PFSK-1 (cell line): ENCODE data around the gene RNF19B.

Source experiments
- FOXP2 ChIP-seq: optimal IDR thresholded peaks from 2 replicates; pipeline ENCODE3; 2011; ENCODE audit warnings: borderline replicate concordance, control low read depth, inconsistent platforms; ENCODE audit not compliant: insufficient read depth; ENCODE audit errors: extremely low read length, extremely low read depth
- POLR2AphosphoS5 ChIP-seq: IDR thresholded peaks from 2 replicates; pipeline ENCODE4 v1.6.1; 2012; ENCODE audit warnings: low read depth, mild to moderate bottlenecking, control low read depth, low read length, moderate library complexity
- REST ChIP-seq, 2 experiments: IDR thresholded peaks; 2 replicates each; pipeline versions ENCODE4 v1.6.1 to v1.8.0; 2011 to 2012; ENCODE audit warnings: low read depth in 2 of 2, low read length in 2 of 2, control low read depth in 1 of 2, inconsistent platforms in 1 of 2, mild to moderate bottlenecking in 1 of 2, moderate library complexity in 1 of 2; ENCODE audit not compliant: insufficient read depth in 1 of 2
- SIN3A ChIP-seq: IDR thresholded peaks from 2 replicates; pipeline ENCODE4 v1.6.1; 2012; ENCODE audit warnings: mild to moderate bottlenecking, low read length, moderate library complexity, borderline replicate concordance; ENCODE audit not compliant: insufficient read depth
- TAF1 ChIP-seq: IDR thresholded peaks from 2 replicates; pipeline ENCODE4 v1.6.1; 2012; ENCODE audit warnings: low read length, control low read depth, borderline replicate concordance; ENCODE audit not compliant: insufficient read depth

Gene RNF19B

GRCh38 chr1:32960819-32961355 lies 3.7 kb downstream of the RNF19B start:
- no peak for TF ChIP-seq REST (IDR thresholded peaks at IDR 0.05; ENCODE audit: insufficient read depth in 1 of 2, low read depth in 2 of 2, low read length in 2 of 2)
- no peak for TF ChIP-seq TAF1
- TF ChIP-seq SIN3A: no peak
- TF ChIP-seq FOXP2: no peak
- TF ChIP-seq POLR2AphosphoS5: no peak

DNA sequence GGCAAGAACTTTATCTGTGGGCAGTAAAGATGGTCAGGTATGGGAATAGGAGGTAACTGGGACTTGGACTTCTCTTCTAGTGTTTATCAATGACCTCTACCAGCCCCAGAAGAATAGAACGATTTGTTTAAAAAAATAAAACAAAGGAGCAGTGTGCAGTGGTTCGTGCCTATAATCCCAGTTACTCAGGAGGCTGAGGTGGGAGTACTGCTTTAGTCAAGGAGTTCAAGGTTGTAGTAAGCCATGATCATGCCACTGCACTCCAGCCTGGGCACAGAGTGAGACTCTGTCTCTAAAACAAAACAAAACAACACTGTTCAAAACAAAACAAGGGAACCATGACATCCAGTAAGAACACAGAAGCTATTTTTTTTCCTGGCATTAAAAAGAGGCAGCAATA lies 4.3 kb downstream of the RNF19B start:
- no peak for TF ChIP-seq POLR2AphosphoS5
- TF ChIP-seq SIN3A: no peak
- TF ChIP-seq TAF1: no peak
- TF ChIP-seq FOXP2: no peak
- no peak for TF ChIP-seq REST (IDR thresholded peaks at IDR 0.05; ENCODE audit: insufficient read depth in 1 of 2, low read depth in 2 of 2, low read length in 2 of 2)

GRCh38 chr1:32958827-32959226 lies 5.8 kb downstream of the RNF19B start:
- TF ChIP-seq SIN3A (no peak), REST (IDR thresholded peaks at IDR 0.05; ENCODE audit: insufficient read depth in 1 of 2, low read depth in 2 of 2, low read length in 2 of 2) (no peak), TAF1 (no peak), POLR2AphosphoS5 (no peak), FOXP2 (no peak)

DNA sequence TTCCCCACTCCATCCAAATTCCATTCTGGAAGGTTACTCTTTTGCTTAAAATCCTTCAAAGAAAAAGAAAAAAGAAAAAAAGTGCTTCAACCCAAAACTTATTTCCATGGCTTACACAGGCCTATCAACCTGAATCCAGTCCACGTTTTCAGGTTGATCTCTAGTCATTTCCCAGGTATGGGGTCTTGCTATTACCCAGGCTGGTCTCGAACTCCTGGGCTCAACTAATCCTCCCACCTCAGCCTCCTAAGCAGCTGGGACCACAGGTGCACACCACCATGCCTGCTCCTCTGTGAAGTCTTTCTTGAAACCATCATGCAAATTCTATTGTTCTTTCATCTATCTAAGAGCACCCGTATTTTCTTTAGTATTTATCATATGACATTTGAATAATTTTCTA lies 7.6 kb downstream of the RNF19B start:
- TF ChIP-seq POLR2AphosphoS5 (no peak), FOXP2 (no peak), TAF1 (no peak), REST (IDR thresholded peaks at IDR 0.05; ENCODE audit: insufficient read depth in 1 of 2, low read depth in 2 of 2, low read length in 2 of 2) (no peak), SIN3A (no peak)

DNA sequence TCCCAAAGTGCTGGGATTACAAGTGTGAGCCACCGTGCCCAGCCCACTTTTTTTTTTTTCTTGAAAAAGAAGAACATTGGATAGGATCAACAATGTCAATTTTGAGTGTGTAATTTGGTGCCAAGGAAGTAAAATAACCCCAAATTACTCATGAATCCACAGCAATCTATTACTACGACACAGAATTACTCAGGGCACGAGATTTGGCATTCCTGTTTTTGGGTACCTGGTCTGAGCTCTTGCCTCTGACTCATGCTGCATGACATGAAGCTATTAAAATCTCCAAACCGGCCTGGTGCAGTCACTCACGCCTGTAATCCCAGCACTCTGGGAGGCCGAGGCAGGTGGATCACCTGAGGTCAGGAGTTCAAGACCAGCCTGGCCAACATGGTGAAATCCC lies 10.4 kb downstream of the RNF19B start:
- TF ChIP-seq FOXP2: no peak
- no peak for TF ChIP-seq POLR2AphosphoS5
- no peak for TF ChIP-seq REST (IDR thresholded peaks at IDR 0.05; ENCODE audit: insufficient read depth in 1 of 2, low read depth in 2 of 2, low read length in 2 of 2)
- no peak for TF ChIP-seq SIN3A
- TF ChIP-seq TAF1: no peak
